Measurements from ENCODE around the gene NCBP2L.
A peak's percentile ranks its signal among the peaks of the same experiment; 100 is the strongest.
"Not testable (repeated sequence)": the region's sequence is repeated elsewhere in the genome, so short reads cannot be mapped to it uniquely, and the experiment has no call there.

The NCBP2L gene

DNA sequence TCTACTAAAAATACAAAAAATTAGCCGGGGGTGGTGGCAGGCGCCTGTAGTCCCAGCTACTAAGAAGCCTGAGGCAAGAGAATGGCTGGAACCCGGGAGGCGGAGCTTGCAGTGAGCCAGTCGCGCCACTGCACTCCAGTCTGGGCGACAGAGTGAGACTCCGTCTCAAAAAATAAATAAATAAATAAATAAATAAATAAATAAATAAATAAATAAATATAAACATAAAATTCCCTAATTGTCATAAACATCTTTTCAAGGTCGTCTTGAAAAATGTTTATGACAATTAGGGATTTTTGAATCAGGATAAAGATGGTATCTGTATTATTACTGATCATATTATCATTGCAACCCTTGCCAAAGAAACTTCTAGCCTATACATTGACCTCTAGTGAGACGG is 32.5 kb downstream of the NCBP2L start:
- DNase-seq (ENCODE audit: low read depth) = not testable (repeated sequence)

- DNase-seq (ENCODE audit: low read depth) = no peak
Measured at GRCh38 chrX:107818900-107819521, 41.5 kb downstream of the NCBP2L start.

- no peak for DNase-seq (ENCODE audit: low read depth)
Measured at GRCh38 chrX:107823042-107823441, 45.5 kb downstream of the NCBP2L start.

DNA sequence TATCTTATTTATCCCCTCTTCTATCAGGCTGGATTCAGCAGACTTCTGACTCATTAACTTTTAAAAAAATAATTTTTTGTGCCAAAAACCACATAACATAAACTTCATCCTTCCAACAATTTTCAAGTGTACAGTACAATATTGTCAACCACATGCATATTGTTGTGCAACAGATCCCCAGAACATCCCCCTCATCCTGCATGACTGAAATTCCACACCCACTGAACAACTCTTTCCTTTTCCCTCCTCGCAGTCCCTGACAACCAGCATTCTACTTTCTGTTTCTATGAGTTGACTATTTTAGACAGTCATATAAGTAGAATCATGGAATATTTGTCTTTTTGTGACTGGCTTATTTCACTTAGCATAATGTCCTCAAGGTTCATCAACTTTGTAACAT is 45.9 kb downstream of the NCBP2L start:
- DNase-seq (ENCODE audit: low read depth) = no peak

- peak; percentile 40 for DNase-seq (ENCODE audit: low read depth)
Measured at GRCh38 chrX:107825698-107826237, 48.2 kb downstream of the NCBP2L start, which contains the start of gene MID2. Gene MID2, plus strand, starts transcription at chrX:107825866. Its CDS starts 561 bp downstream, at chrX:107826427.

DNA sequence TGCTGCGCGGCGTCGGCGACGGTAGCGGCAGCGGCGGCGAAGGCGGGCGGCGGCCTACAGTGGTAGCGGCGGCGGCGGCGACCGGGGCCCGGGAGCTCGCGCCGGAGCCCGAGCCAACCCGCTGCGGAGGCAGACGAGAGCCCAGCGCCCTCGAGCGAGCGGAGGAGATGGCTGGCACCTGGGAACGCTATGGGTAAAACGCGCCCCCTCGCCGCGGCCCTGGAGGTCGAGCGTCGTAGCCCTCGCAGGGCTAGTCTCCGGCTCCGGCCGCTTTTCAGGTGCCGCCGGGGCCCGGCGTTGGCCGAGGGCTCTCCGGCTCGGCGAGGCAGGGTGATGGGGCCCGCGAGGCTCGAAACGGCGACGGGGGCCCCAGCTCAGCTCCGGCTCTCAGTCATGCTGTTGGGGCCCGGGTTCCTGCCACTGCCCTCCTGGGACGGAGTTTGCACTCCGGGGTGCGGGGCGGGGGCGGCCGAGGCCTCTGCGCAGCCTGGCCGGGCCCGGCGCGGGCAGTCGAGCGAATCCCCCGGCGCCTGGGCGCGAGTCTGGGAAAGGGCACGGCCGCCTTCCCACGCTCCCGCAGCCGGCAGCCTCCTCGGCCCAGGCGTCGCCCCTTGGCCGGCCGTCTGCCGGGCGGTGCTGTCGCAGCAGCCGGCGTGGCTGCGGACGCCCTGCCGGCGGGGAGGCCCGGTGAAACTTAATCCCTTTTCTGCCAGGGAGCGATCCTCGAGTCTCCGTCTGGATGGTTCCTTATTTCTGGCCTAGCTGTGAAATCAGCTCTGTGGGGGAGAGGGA is 48.9 kb downstream of the NCBP2L start:
- DNase-seq (ENCODE audit: low read depth) = peak; percentile 15

DNA sequence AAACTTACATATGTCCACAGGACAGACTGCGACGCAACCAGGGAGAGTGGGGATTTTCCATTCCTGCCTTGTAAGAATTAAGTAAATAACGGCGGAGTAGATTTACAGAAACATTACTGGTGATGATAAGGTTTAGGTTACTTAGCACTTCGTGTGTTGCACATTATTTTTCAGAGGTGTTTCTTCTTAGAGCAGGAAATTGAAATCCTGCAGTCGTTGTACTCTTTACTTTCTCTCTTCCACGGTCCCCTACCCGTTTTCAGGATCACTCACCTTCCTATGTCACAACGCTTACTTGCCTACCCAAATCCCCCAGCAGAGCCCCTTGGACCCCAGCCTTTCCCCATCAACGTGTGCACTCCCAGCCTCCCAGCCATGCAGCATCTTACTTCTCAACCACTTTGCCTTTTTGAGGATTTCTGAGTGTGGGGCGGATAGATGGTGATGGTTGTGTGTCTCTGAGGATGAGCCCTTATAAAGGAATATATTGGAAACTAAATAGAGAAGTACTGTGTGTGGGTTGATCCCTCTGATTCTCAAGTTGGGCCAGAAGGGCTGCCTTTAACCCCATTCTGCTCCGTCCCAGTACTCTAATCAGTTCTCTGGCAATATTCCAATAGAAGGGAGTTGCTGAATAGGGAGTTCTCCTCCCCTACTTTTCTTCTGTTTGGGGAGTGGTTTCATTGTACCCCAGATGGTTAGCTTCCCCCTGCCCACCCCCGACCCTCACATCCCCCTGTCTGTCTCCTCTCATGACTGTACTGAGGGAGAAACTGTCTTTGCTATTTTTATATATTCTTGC is 49.7 kb downstream of the NCBP2L start:
- DNase-seq (ENCODE audit: low read depth) = no peak

DNA sequence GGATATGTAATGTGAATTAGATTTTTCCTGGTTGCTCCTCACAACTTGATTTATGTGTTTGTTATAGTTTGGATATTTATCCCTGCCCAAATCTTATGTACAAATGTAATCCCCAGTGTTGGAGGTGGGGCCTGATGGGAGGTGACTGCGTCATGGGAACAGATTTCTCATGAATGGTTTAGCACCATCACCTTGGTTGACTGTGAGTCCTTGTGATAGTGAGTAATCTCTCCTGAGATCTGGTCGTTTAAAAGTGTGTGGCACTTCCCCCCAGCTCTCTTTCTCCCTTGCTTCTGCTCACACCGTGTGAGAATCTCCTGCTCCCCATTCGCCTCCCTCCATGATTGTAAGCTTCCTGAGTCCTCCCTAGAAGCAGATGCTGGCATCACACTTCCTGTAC is 50.3 kb downstream of the NCBP2L start:
- DNase-seq (ENCODE audit: low read depth) = no peak

GRCh38 chrX:107829878-107830277 is 52.3 kb downstream of the NCBP2L start:
- DNase-seq (ENCODE audit: low read depth) = no peak

GRCh38 chrX:107831071-107831730 is 53.7 kb downstream of the NCBP2L start:
- no peak for DNase-seq (ENCODE audit: low read depth)

- DNase-seq (ENCODE audit: low read depth) = no peak
Measured at GRCh38 chrX:107834275-107835201, 57.0 kb downstream of the NCBP2L start.

- no peak for DNase-seq (ENCODE audit: low read depth)
Measured at GRCh38 chrX:107836958-107837357, 59.4 kb downstream of the NCBP2L start.

- DNase-seq (ENCODE audit: low read depth) = no peak
Measured at GRCh38 chrX:107840971-107841370, 63.4 kb downstream of the NCBP2L start.

GRCh38 chrX:107842715-107843400 is 65.3 kb downstream of the NCBP2L start:
- DNase-seq (ENCODE audit: low read depth) = no peak
